ENCODE measurements around the gene VAC14. TPM values are rescaled to one million over a fixed set of nuclear protein-coding genes. Genes with fewer than 3 reads are reported as not detected.

Gene VAC14
- total and polyA plus RNA-seq, 4 experiments from 2014 or later, result 30.0 to 41.8 (median 39.2) TPM

DNA sequence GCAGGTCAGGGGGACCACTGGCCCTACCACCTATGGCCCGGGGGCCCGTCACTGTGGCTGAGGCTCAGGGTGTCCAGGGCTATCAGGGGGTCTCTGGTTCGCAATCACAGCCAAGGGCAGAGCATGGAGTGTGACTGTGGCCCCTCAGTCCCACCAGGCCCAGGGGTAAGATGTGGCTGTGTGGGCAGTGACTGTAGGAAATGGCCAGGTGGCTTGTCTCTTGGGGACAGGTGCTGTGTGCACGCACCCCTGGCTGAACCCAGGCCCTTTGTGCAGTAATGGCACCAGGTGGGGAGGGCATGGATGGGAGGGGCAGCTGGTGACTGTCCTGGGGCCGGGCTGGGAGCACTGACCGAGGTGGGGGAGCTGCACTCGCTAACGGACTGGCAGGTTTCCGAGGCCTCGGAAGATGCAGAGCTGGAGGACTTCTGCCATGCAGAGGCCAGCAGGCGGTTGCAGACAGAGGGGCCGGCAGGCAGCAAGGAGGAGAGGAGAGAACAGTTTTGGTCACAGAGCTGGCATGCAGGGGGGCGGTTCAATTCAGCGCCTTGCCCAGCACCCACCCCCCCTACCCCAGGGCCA is 135.8 kb downstream of the VAC14 start:
- Mint-ChIP-seq H3K27ac (no peak overlapping the region), H3K27me3 (no peaks in the 10 kb centered on the region), H3K36me3 (peaks cover 0 to 19% of the 10 kb centered on the region in 2 donors), H3K4me1 (no peaks in the 10 kb centered on the region), H3K4me3 (no peak overlapping the region), H3K9me3 (no peaks in the 10 kb centered on the region)
- H3K4me3 ChIP-seq (ENCODE audit: low read length in 2 of 2), result no peak overlapping the region
- no peaks in the 10 kb centered on the region for H3K27me3 ChIP-seq (ENCODE audit: insufficient read depth, low read length)
- DNase-seq, result no peak
- H3K36me3 ChIP-seq (ENCODE audit: insufficient read depth, low read length), result no peaks in the 10 kb centered on the region
- CTCF ChIA-PET (ENCODE audit: partially characterized antibody), result no interaction called here
- intact Hi-C loops (cut with micrococcal nuclease), result no loop called here
- H3K9me3 ChIP-seq (ENCODE audit: control insufficient read depth in 1 of 2, low read length in 2 of 2), result no peaks in the 10 kb centered on the region
- no peak overlapping the region for H3K27ac ChIP-seq (ENCODE audit: low read depth, low read length)
- POLR2A ChIA-PET (ENCODE audit: partially characterized antibody), result no interaction called here
- no peaks in the 10 kb centered on the region for H3K4me1 ChIP-seq (ENCODE audit: insufficient read depth, low read length)

DNA sequence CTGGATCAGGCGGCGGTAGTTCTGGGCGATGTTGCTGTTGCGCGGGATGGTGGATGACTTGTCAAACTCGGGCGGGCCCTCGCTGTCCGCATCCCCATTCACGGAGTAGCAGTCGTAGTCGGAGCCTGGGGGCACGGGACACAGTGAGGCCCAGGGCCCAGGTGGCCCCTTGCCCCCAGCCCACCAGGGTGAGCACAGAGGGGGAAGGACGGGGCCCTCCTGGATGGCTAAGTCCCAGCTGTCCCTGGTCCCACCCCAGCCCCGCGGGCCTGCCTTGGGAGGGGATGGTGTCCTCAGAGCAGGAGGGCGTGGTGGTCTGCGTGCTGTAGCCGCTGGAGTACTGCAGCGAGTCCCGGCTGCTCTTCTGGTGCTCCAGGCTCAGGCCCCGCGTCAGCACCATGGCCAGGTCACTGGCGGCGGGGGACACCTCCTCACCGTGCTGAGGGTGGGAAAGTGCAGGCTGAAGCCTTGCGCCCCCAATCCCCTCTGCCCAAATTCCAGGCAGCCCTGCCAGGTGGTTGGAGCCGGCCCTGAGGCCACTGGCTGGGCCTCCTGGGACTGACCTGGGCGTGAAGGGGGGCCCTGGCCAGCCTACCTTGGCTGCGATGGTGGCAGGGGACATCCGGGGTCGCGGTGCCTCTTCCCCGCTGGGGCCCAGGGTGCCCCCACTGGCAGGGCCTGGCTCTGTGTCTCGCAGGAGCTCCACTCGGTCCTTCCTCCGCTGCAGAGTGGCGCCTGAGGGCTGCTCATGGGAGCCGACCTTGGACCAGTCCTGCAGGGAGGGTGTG is 136.4 kb downstream of the VAC14 start:
- no peaks in the 10 kb centered on the region for H3K9me3 Mint-ChIP-seq

DNA sequence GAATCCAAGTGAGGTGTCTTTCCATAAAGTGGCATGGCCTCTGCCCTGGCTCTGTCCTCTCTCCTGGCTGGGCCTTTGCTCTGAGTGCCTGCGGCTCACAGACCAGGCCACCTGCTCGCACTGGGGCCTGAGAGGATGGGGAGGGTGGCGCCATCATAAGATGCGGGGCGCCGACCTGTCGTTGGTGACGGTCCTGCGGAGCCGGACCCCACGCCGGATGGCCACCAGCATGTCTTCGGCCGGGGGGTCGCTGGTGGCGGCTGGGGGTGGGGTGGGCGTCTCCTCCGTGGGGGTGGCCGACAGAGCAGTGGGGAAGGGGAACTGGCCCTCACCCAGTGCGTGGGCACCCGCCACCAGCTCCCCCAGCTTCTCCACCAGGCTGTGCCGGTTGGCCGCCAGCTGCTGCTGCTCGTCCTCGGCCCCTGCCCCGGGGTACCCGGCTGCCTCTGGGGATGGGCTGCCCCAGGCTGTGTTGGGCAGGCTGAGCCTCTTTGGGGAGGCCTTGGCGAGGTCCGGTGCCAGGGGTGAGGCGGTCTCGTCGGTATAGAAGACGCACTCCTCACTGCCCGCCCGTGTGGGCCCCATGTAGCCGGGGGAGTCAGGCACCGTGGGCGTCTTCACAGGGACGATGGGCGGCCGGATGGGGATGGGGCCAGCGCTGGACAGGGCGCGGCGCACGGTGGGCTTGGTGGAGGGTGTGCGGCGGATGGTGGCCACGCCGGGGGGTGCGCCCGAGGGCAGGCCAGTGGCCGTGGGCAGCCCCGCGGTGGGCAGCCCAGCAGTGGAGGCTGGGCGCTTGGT is 137.2 kb downstream of the VAC14 start:
- H3K27me3 ChIP-seq (ENCODE audit: insufficient read depth, low read length), result no peaks in the 10 kb centered on the region
- Mint-ChIP-seq H3K4me1 (no peaks in the 10 kb centered on the region), H3K36me3 (peaks cover 0 to 16% of the 10 kb centered on the region in 2 donors), H3K27me3 (no peaks in the 10 kb centered on the region), H3K27ac (no peak overlapping the region), H3K9me3 (no peaks in the 10 kb centered on the region), H3K4me3 (no peak overlapping the region)
- no peak overlapping the region for H3K27ac ChIP-seq (ENCODE audit: low read depth, low read length)
- POLR2A ChIA-PET (ENCODE audit: partially characterized antibody), result no interaction called here
- H3K9me3 ChIP-seq (ENCODE audit: control insufficient read depth in 1 of 2, low read length in 2 of 2), result no peaks in the 10 kb centered on the region
- CTCF ChIA-PET (ENCODE audit: partially characterized antibody), result no interaction called here
- no peaks in the 10 kb centered on the region for H3K36me3 ChIP-seq (ENCODE audit: insufficient read depth, low read length)
- intact Hi-C loops (cut with micrococcal nuclease), result no loop called here
- no peak for DNase-seq
- no peaks in the 10 kb centered on the region for H3K4me1 ChIP-seq (ENCODE audit: insufficient read depth, low read length)
- H3K4me3 ChIP-seq (ENCODE audit: low read length in 2 of 2), result no peak overlapping the region

More for the DNA sequence above, 136.4 kb downstream of the VAC14 start:
- no peak overlapping the region for H3K27ac Mint-ChIP-seq
- H3K4me1 Mint-ChIP-seq, result no peaks in the 10 kb centered on the region
- no peaks in the 10 kb centered on the region for H3K4me1 ChIP-seq (ENCODE audit: insufficient read depth, low read length)
- no peak overlapping the region for H3K4me3 Mint-ChIP-seq
- no peak overlapping the region for H3K27ac ChIP-seq (ENCODE audit: low read depth, low read length)
- no peaks in the 10 kb centered on the region for H3K27me3 ChIP-seq (ENCODE audit: insufficient read depth, low read length)
- peaks cover 0 to 19% of the 10 kb centered on the region in 2 donors for H3K36me3 Mint-ChIP-seq
- POLR2A ChIA-PET (ENCODE audit: partially characterized antibody), result no interaction called here
- no peaks in the 10 kb centered on the region for H3K9me3 ChIP-seq (ENCODE audit: control insufficient read depth in 1 of 2, low read length in 2 of 2)
- no peaks in the 10 kb centered on the region for H3K27me3 Mint-ChIP-seq
- CTCF ChIA-PET (ENCODE audit: partially characterized antibody), result no interaction called here
- H3K36me3 ChIP-seq (ENCODE audit: insufficient read depth, low read length), result no peaks in the 10 kb centered on the region
- no peak overlapping the region for H3K4me3 ChIP-seq (ENCODE audit: low read length in 2 of 2)
- intact Hi-C loops (cut with micrococcal nuclease), result no loop called here
- no peak for DNase-seq

DNA sequence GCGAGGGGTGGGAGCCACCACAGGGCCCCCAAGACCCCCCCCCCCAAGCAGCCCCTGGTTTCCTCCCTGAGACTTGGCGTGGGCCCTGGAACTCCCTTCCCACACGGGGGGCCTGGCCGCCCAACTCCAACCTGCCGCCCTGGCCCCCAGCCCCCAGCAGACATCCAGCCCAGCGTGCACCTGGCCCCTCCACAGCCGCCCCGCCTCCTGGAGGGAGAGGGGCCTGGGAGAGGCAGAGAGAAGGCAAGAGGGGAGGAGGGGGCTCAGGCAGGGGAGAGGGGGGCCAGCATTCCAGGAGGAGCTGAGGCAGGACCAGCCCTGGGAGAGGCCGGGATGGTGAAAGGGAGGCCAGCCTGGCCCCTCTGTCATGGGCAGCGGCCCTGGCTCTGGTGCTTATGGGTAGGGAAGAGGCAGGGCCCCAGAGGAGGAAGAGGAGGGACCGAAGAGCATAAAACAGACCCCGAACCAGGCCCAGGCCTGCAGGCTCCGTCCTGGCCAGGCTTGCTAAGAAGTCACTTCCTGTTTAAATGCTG is 137.9 kb downstream of the VAC14 start:
- Mint-ChIP-seq H3K4me1 (no peaks in the 10 kb centered on the region), H3K27me3 (no peaks in the 10 kb centered on the region), H3K9me3 (no peaks in the 10 kb centered on the region), H3K4me3 (no peak overlapping the region), H3K36me3 (peaks cover 0 to 11% of the 10 kb centered on the region in 2 donors), H3K27ac (no peak overlapping the region)
- Histone ChIP-seq H3K27me3 (ENCODE audit: insufficient read depth, low read length) (no peaks in the 10 kb centered on the region), H3K4me1 (ENCODE audit: insufficient read depth, low read length) (no peaks in the 10 kb centered on the region), H3K27ac (ENCODE audit: low read depth, low read length) (no peak overlapping the region), H3K36me3 (ENCODE audit: insufficient read depth, low read length) (no peaks in the 10 kb centered on the region), H3K4me3 (ENCODE audit: low read length in 2 of 2) (no peak overlapping the region), H3K9me3 (ENCODE audit: control insufficient read depth in 1 of 2, low read length in 2 of 2) (no peaks in the 10 kb centered on the region)
- POLR2A ChIA-PET (ENCODE audit: partially characterized antibody), result no interaction called here
- intact Hi-C loops (cut with micrococcal nuclease), result no loop called here
- CTCF ChIA-PET (ENCODE audit: partially characterized antibody), result no interaction called here
- no peak for DNase-seq

DNA sequence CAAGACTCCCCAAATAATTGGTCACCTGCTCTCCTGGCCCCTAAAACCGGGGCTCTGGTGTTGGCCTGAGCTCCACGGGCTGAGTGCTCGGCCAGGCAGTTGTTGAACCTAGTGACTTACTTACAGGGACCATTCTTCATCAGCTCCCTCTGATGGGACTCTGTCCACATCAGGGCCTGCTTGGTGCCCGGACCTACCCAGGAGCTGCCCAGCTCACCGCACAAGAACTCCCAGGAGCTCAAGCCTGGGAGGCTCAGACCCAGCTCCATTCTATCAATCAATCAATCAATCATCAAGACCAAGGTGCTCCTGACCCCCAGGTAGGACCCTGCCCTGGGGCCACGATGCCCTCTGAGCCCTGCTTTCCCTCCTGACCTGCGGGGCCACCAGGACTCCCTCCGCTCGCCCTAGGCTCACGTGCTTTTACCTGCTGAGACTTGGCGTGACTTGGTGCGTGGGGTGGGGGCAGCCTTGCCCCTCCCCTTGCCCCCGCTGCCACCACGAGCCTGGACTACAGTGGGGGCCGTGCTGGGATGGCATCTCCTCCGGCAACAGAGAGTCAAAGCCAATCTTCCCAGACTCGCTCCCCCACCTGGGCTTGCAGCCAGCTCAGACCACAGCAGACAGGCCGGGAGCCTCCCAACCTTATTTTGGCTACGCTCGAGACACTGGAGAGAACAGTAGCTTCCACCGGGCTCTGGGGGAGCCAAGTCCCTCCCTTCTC is 138.9 kb downstream of the VAC14 start:
- H3K4me3 ChIP-seq (ENCODE audit: low read length in 2 of 2), result no peak overlapping the region
- H3K27me3 ChIP-seq (ENCODE audit: insufficient read depth, low read length), result no peaks in the 10 kb centered on the region
- Mint-ChIP-seq H3K4me1 (no peaks in the 10 kb centered on the region), H3K27me3 (no peaks in the 10 kb centered on the region), H3K36me3 (peaks cover 0 to 11% of the 10 kb centered on the region in 2 donors), H3K4me3 (no peak overlapping the region), H3K27ac (peak overlapping the region in 1 of 7 donors; percentile 23), H3K9me3 (no peaks in the 10 kb centered on the region)
- no peaks in the 10 kb centered on the region for H3K9me3 ChIP-seq (ENCODE audit: control insufficient read depth in 1 of 2, low read length in 2 of 2)
- intact Hi-C loops (cut with micrococcal nuclease), result no loop called here
- POLR2A ChIA-PET (ENCODE audit: partially characterized antibody), result no interaction called here
- no peaks in the 10 kb centered on the region for H3K4me1 ChIP-seq (ENCODE audit: insufficient read depth, low read length)
- no peak for DNase-seq
- no peak overlapping the region for H3K27ac ChIP-seq (ENCODE audit: low read depth, low read length)
- CTCF ChIA-PET (ENCODE audit: partially characterized antibody), result no interaction called here
- H3K36me3 ChIP-seq (ENCODE audit: insufficient read depth, low read length), result no peaks in the 10 kb centered on the region

DNA sequence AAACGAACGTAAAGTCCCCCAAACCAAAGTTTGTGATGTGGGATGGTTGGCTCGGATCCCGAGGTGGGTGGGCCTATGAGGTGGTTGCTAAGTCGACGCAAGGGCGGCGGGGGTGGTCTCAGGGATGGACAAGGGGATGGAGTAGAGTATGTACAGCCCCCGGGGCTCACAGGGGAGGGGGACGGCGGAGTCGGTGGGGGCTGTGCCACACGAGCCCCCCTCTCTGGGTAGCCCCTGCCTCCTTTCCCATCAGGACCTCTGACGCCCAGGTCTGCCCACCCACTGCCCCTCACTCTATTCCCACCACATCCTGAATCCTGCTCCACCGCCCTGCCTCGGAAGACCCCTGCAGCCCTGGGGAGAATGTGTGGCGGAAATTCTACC is 139.4 kb downstream of the VAC14 start:
- H3K9me3 Mint-ChIP-seq, result no peaks in the 10 kb centered on the region

More for the DNA sequence above, 139.4 kb downstream of the VAC14 start:
- H3K4me3 ChIP-seq (ENCODE audit: low read length in 2 of 2), result no peak overlapping the region
- H3K27me3 ChIP-seq (ENCODE audit: insufficient read depth, low read length), result no peaks in the 10 kb centered on the region
- Mint-ChIP-seq H3K27ac (no peak overlapping the region), H3K36me3 (peaks cover 0 to 10% of the 10 kb centered on the region in 2 donors), H3K4me3 (no peak overlapping the region), H3K27me3 (no peaks in the 10 kb centered on the region), H3K4me1 (no peaks in the 10 kb centered on the region)
- H3K27ac ChIP-seq (ENCODE audit: low read depth, low read length), result no peak overlapping the region
- CTCF ChIA-PET (ENCODE audit: partially characterized antibody), result no interaction called here
- intact Hi-C loops (cut with micrococcal nuclease), result no loop called here
- H3K9me3 ChIP-seq (ENCODE audit: control insufficient read depth in 1 of 2, low read length in 2 of 2), result no peaks in the 10 kb centered on the region
- H3K36me3 ChIP-seq (ENCODE audit: insufficient read depth, low read length), result no peaks in the 10 kb centered on the region
- H3K4me1 ChIP-seq (ENCODE audit: insufficient read depth, low read length), result no peaks in the 10 kb centered on the region
- no peak for DNase-seq
- POLR2A ChIA-PET (ENCODE audit: partially characterized antibody), result no interaction called here
